GM10248 (cell line): ENCODE measurements around the gene ROR2.

ENCODE experiments used
- CTCF ChIA-PET: fragments of 300-600 bp; sonication (Branson Sonifier 250); formaldehyde crosslinking; extraction: SDS; loops from one replicate; lab custom pipeline; 2021; ENCODE audit warnings: antibody characterized with exemption; lab: Yijun Ruan, JAX
- POLR2A ChIA-PET: fragments of 350-650 bp; sonication (Branson Sonifier 250); formaldehyde crosslinking; extraction: SDS; loops from one replicate; lab custom pipeline; 2020; ENCODE audit warnings: antibody characterized with exemption; lab: Yijun Ruan, JAX
- DNase-seq: peaks from one replicate; pipeline ENCODE4 v3.0.0; 2012; ENCODE audit errors: extremely low spot score
- CTCF ChIP-seq: IDR thresholded peaks from 2 replicates; pipeline ENCODE4 v1.5.1; 2012; ENCODE audit warnings: mild to moderate bottlenecking, low read depth; ENCODE audit errors: extremely low read depth, missing control alignments, control extremely low read depth

Gene ROR2

DNA sequence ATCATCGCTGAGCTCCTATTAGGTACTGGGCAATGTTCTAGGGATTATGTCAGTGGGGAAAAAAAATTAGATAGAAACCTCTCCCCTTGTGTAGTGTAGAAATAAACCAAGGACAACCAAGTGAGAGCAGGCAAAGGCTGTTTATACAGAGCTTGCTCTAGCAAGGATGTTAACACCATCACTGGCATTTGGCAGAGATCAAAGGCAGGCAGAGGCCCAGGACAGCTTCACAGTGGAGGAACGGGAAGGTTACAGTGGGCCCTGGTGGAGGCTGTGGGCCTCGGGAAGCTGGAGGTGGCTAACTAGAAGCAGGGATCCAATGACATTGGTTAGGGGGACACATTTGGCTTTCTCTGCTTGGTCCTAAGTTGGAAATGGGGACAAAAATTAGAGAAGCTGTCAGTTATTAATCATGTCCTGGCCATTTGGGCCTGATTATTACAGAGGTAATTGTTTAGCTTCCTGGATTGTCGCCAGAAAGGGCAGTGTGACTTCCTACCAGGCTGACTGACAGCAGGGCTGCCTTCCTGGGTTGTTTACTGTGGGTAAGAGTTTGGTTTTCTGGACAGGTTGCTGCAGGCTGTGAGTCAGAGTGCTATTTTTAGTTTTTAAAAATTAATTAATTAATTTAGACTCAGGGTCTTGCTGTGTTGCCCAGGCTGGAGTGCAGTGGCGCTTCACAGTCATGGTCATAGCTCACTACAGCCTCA, 259.3 kb downstream of the ROR2 start:
- ChIA-PET POLR2A (no interaction called here), CTCF (interaction anchor here (1.2 to 1.4 kb wide), 2 partner anchors 10 to 776 kb away, joined by 3 to 6 read pairs; no protein-coding TSS in a partner anchor)
- TF ChIP-seq CTCF = no peak
- DNase-seq = no peak

GRCh38 chr9:91689006-91689405, 261.0 kb downstream of the ROR2 start:
- ChIA-PET CTCF (no interaction called here), POLR2A (no interaction called here)
- no peak for TF ChIP-seq CTCF
- DNase-seq = no peak

DNA sequence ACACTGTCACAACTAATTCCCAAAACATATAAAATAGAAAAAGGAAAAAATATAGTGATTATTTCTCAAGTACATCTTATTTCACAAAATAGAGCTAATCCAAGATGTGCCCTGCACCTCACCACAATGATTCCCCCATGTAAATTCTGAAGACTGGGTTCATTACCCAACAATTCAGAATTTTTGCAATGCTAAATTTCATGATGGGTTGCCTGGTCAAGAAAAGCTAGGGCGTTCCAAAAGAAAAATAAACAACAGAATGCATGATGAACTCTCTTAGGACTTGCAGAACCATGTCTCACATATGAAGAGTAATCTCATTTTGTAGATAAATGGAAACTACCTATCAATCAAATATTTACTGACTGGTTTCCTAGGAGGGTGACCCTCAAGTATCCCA, 266.8 kb downstream of the ROR2 start:
- CTCF ChIA-PET = interaction anchor here (0.8 to 1.5 kb wide), 5 partner anchors 10 to 768 kb away, joined by 3 to 9 read pairs (median 3); no protein-coding TSS in a partner anchor
- no peak for TF ChIP-seq CTCF
- DNase-seq = no peak
- POLR2A ChIA-PET = no interaction called here

- no peak for TF ChIP-seq CTCF
- POLR2A ChIA-PET = no interaction called here
- CTCF ChIA-PET = interaction anchor here (0.8 to 1.5 kb wide), 4 partner anchors 10 to 768 kb away, joined by 3 to 9 read pairs (median 4); no protein-coding TSS in a partner anchor
- no peak for DNase-seq
Observed at GRCh38 chr9:91682806-91683205, 267.2 kb downstream of the ROR2 start.

DNA sequence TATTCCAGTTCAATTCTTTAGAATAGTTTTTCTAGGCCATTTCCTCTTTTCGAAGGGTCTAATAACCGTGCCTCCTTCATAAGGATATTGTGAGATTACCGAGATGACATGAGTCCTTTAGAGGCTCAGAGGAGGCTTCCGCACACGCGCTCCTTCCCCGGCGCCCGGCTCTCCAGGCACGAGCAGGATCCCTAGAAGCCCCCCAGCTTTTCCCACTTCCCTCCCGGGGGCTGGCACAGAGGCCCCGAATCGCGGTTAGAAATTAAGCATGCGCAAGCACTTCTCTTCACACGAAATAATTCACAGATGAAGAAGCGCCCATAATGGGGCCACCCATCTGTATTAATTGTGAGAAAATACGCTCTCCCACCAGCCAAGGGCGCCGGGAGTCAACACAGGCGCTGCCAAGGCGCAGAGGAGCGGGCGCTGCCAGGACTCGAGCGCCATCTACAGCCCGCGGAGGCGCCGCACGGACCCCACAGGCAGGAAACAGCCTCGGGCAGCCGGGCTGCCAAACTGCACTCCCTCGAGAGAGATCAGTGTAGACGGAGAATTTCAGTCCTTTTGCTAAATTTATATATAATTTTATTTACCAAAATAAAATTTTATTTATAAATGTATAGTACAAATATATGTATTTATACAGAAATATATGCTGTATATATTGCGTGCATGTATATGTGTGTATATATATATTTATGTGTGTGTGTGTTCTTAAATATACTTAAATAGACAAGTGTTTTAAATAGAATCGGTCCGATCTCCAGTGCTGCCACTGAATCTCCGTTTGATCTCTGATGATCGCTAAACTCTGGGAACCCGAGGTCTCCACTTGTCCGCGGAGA, 268.3 kb downstream of the ROR2 start:
- CTCF ChIA-PET = no interaction called here
- POLR2A ChIA-PET = no interaction called here
- DNase-seq = peak; percentile 87
- TF ChIP-seq CTCF = peak; percentile 93

DNA sequence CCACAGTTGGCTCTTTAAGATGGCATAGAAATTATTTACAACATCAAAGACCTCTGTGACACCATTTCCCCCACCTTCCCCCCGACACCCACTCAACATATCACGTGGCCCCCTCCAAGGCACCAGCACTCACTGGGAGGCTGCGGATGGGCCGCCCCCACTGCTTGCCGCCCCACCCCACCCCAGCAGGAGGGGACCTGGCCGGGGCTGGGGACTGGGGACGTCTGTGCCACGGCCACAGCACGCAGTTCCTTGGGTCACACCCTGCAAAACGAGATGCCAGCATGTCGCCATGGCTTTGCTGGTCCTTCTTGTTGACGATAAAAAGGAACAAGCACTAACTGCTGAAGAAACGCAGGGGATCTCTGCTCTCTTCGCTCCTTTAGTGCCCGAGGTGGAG, 269.0 kb downstream of the ROR2 start:
- ChIA-PET POLR2A (no interaction called here), CTCF (interaction anchor here (0.9 kb wide), 1 partner anchor 10 kb away, joined by 3 read pairs; no protein-coding TSS in a partner anchor)
- no peak for DNase-seq
- TF ChIP-seq CTCF = no peak
